Measurements from ENCODE around the gene NCOA7. TPM values are rescaled to one million over a fixed set of nuclear protein-coding genes. Genes with fewer than 3 reads are reported as not detected.

Gene NCOA7
- total RNA-seq, 2 donors from 2014 or later = 11.4 to 15.2 TPM

- WGBS, 2 experiments (ENCODE audit: insufficient coverage in 1 of 2, insufficient read length in 1 of 2) = 83 to 100% methylated on average over 1 of the region's 1 CpG
- no peaks in the 10 kb centered on the region for H3K9me3 ChIP-seq (ENCODE audit: control insufficient read depth, low read length)
- no peaks in the 10 kb centered on the region for H3K27me3 ChIP-seq (ENCODE audit: control insufficient read depth, insufficient read depth, low read length, poor library complexity, severe bottlenecking)
- Mint-ChIP-seq H3K27me3 (ENCODE audit: insufficient read depth) (no peaks in the 10 kb centered on the region), H3K4me3 (no peak overlapping the region), H3K4me1 (no peaks in the 10 kb centered on the region), H3K9me3 (peaks cover 7% of the 10 kb centered on the region), H3K27ac (no peak overlapping the region), H3K36me3 (ENCODE audit: low read depth) (peaks cover 2% of the 10 kb centered on the region)
- H3K4me1 ChIP-seq (ENCODE audit: control insufficient read depth, insufficient read depth, low read length) = no peaks in the 10 kb centered on the region
- TF ChIP-seq, protein P1, sequence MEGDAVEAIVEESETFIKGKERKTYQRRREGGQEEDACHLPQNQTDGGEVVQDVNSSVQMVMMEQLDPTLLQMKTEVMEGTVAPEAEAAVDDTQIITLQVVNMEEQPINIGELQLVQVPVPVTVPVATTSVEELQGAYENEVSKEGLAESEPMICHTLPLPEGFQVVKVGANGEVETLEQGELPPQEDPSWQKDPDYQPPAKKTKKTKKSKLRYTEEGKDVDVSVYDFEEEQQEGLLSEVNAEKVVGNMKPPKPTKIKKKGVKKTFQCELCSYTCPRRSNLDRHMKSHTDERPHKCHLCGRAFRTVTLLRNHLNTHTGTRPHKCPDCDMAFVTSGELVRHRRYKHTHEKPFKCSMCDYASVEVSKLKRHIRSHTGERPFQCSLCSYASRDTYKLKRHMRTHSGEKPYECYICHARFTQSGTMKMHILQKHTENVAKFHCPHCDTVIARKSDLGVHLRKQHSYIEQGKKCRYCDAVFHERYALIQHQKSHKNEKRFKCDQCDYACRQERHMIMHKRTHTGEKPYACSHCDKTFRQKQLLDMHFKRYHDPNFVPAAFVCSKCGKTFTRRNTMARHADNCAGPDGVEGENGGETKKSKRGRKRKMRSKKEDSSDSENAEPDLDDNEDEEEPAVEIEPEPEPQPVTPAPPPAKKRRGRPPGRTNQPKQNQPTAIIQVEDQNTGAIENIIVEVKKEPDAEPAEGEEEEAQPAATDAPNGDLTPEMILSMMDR (conservative IDR thresholded peaks at IDR 0.05) = no peak
- no peak overlapping the region for H3K9ac ChIP-seq (ENCODE audit: extremely low read depth, low read length, poor library complexity, severe bottlenecking)
- no peak overlapping the region for H3K27ac ChIP-seq (ENCODE audit: low read depth, low read length)
- no peaks in the 10 kb centered on the region for H3K36me3 ChIP-seq (ENCODE audit: control insufficient read depth, insufficient read depth, low read length)
- no peak for DNase-seq
- no peak overlapping the region for H3K4me3 ChIP-seq (ENCODE audit: low read length)
Measured at GRCh38 chr6:125765944-125766343, 24.8 kb upstream of the NCOA7 start.

GRCh38 chr6:125766641-125767040 lies 24.1 kb upstream of the NCOA7 start:
- TF ChIP-seq, protein P1 (conservative IDR thresholded peaks at IDR 0.05) = no peak
- no peak overlapping the region for H3K4me3 Mint-ChIP-seq
- H3K9me3 Mint-ChIP-seq = peaks cover 9% of the 10 kb centered on the region
- H3K27ac Mint-ChIP-seq = no peak overlapping the region
- no peak overlapping the region for H3K4me3 ChIP-seq (ENCODE audit: low read length)
- H3K27ac ChIP-seq (ENCODE audit: low read depth, low read length) = no peak overlapping the region
- DNase-seq = no peak
- no peaks in the 10 kb centered on the region for H3K27me3 Mint-ChIP-seq (ENCODE audit: insufficient read depth)
- H3K36me3 ChIP-seq (ENCODE audit: control insufficient read depth, insufficient read depth, low read length) = no peaks in the 10 kb centered on the region
- H3K36me3 Mint-ChIP-seq (ENCODE audit: low read depth) = peaks cover 2% of the 10 kb centered on the region
- H3K9me3 ChIP-seq (ENCODE audit: control insufficient read depth, low read length) = no peaks in the 10 kb centered on the region
- no peaks in the 10 kb centered on the region for H3K4me1 Mint-ChIP-seq
- 83 to 100% methylated on average over 2 to 4 of the region's 4 CpGs for WGBS, 2 experiments (ENCODE audit: insufficient coverage in 1 of 2, insufficient read length in 1 of 2)
- H3K9ac ChIP-seq (ENCODE audit: extremely low read depth, low read length, poor library complexity, severe bottlenecking) = no peak overlapping the region
- no peaks in the 10 kb centered on the region for H3K4me1 ChIP-seq (ENCODE audit: control insufficient read depth, insufficient read depth, low read length)
- no peaks in the 10 kb centered on the region for H3K27me3 ChIP-seq (ENCODE audit: control insufficient read depth, insufficient read depth, low read length, poor library complexity, severe bottlenecking)

DNA sequence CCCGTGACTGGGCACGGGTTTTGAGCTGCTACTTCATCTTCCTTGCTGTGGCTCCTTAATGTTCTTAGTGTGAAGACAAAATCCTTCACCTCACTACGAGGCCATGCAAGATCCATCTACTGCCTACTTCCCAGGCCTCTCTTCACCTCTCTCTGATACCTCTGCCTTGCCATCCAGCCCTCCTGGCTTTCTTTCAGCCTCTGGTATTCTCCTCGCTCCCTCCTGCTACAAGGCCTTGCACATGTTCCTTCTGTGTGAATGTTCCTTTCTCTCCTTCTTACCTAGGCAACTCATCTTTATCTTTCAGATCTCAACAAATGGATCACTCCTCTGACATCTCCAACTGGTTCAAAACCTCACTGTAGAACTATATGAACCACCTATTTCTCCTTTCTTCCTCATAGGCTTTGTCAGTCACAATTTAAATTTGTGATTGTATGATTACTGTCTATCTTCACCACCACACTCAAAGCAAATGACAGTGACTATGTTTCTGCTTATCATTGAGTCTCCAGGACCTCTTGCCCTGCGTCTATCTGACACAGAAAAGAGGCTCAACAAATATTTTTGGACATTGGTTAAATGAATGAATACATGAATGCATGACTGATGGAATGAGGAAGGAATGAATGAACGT lies 21.5 kb upstream of the NCOA7 start:
- H3K9me3 Mint-ChIP-seq = peaks cover 9% of the 10 kb centered on the region
- Histone ChIP-seq H3K9me3 (ENCODE audit: control insufficient read depth, low read length) (no peaks in the 10 kb centered on the region), H3K27ac (ENCODE audit: low read depth, low read length) (no peak overlapping the region), H3K36me3 (ENCODE audit: control insufficient read depth, insufficient read depth, low read length) (no peaks in the 10 kb centered on the region), H3K4me1 (ENCODE audit: control insufficient read depth, insufficient read depth, low read length) (no peaks in the 10 kb centered on the region), H3K27me3 (ENCODE audit: control insufficient read depth, insufficient read depth, low read length, poor library complexity, severe bottlenecking) (no peaks in the 10 kb centered on the region), H3K4me3 (ENCODE audit: low read length) (no peak overlapping the region), H3K9ac (ENCODE audit: extremely low read depth, low read length, poor library complexity, severe bottlenecking) (no peak overlapping the region)
- H3K27me3 Mint-ChIP-seq (ENCODE audit: insufficient read depth) = no peaks in the 10 kb centered on the region
- DNase-seq = no peak
- H3K4me3 Mint-ChIP-seq = no peak overlapping the region
- TF ChIP-seq, protein P1 (conservative IDR thresholded peaks at IDR 0.05) = no peak
- 60 to 78% methylated on average over 3 to 6 of the region's 6 CpGs for WGBS, 2 experiments (ENCODE audit: insufficient coverage in 1 of 2, insufficient read length in 1 of 2)
- peaks cover 2% of the 10 kb centered on the region for H3K36me3 Mint-ChIP-seq (ENCODE audit: low read depth)
- H3K4me1 Mint-ChIP-seq = no peaks in the 10 kb centered on the region
- H3K27ac Mint-ChIP-seq = no peak overlapping the region
